ENCODE results near the gene ROBO2. TPM values are rescaled to one million over a fixed set of nuclear protein-coding genes. Genes with fewer than 3 reads are reported as not detected.

ROBO2 gene
- total RNA-seq, 1 donor from 2014 or later = 330 TPM

- H3K27ac Mint-ChIP-seq (ENCODE audit: unreplicated experiment) = peak overlapping the region; percentile 12
Measured at GRCh38 chr3:77348244-77348855, 308.5 kb downstream of the ROBO2 start.

GRCh38 chr3:77354958-77355357 is 315.1 kb downstream of the ROBO2 start:
- Mint-ChIP-seq H3K36me3 (ENCODE audit: unreplicated experiment) (no peaks in the 10 kb centered on the region), H3K4me3 (ENCODE audit: unreplicated experiment) (no peak overlapping the region), H3K9me3 (ENCODE audit: unreplicated experiment) (peaks cover 14% of the 10 kb centered on the region), H3K27ac (ENCODE audit: unreplicated experiment) (no peak overlapping the region), H3K27me3 (ENCODE audit: unreplicated experiment) (peaks cover 7% of the 10 kb centered on the region), H3K4me1 (ENCODE audit: low read depth, unreplicated experiment) (peaks cover 14% of the 10 kb centered on the region)
- no peak for DNase-seq
- TF ChIP-seq CTCF (IDR thresholded peaks at IDR 0.05; ENCODE audit: partially characterized antibody, unreplicated experiment) = no peak

More at GRCh38 chr3:77348244-77348855, 308.5 kb downstream of the ROBO2 start:
- DNase-seq = peak; percentile 16
- Mint-ChIP-seq H3K9me3 (ENCODE audit: unreplicated experiment) (peaks cover 8% of the 10 kb centered on the region), H3K36me3 (ENCODE audit: unreplicated experiment) (no peaks in the 10 kb centered on the region), H3K4me1 (ENCODE audit: low read depth, unreplicated experiment) (peaks cover 30% of the 10 kb centered on the region), H3K4me3 (ENCODE audit: unreplicated experiment) (no peak overlapping the region), H3K27me3 (ENCODE audit: unreplicated experiment) (no peaks in the 10 kb centered on the region)
- TF ChIP-seq CTCF (IDR thresholded peaks at IDR 0.05; ENCODE audit: partially characterized antibody, unreplicated experiment) = peak; percentile 38

DNA sequence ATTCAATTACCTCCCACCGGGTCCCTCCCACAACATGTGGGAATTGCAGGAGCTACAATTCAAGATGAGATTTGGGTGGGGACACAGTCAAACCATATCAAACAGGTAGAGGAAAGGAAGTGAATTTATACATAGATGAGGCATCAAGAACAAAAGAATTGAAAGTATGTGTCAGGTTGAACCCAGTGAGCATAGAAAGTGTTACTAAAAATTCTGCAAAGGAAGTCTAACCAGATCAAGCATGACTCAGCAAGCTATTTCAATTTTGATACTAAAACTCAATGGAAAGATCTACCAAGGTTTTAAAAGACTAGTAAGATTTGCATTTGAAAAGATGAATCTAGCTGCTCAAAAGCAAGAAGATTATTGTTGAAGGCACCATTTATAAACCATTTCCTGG is 323.0 kb downstream of the ROBO2 start:
- H3K4me1 Mint-ChIP-seq (ENCODE audit: low read depth, unreplicated experiment) = peaks cover 12% of the 10 kb centered on the region
- peaks cover 5% of the 10 kb centered on the region for H3K9me3 Mint-ChIP-seq (ENCODE audit: unreplicated experiment)
- DNase-seq = no peak
- no peaks in the 10 kb centered on the region for H3K27me3 Mint-ChIP-seq (ENCODE audit: unreplicated experiment)
- H3K36me3 Mint-ChIP-seq (ENCODE audit: unreplicated experiment) = peaks cover 15% of the 10 kb centered on the region
- H3K27ac Mint-ChIP-seq (ENCODE audit: unreplicated experiment) = no peak overlapping the region
- no peak for TF ChIP-seq CTCF (IDR thresholded peaks at IDR 0.05; ENCODE audit: partially characterized antibody, unreplicated experiment)
- no peak overlapping the region for H3K4me3 Mint-ChIP-seq (ENCODE audit: unreplicated experiment)

- no peak for DNase-seq
- TF ChIP-seq CTCF (IDR thresholded peaks at IDR 0.05; ENCODE audit: partially characterized antibody, unreplicated experiment) = no peak
- H3K36me3 Mint-ChIP-seq (ENCODE audit: unreplicated experiment) = peaks cover 15% of the 10 kb centered on the region
- no peak overlapping the region for H3K27ac Mint-ChIP-seq (ENCODE audit: unreplicated experiment)
- H3K4me1 Mint-ChIP-seq (ENCODE audit: low read depth, unreplicated experiment) = peaks cover 8% of the 10 kb centered on the region
- no peak overlapping the region for H3K4me3 Mint-ChIP-seq (ENCODE audit: unreplicated experiment)
- H3K9me3 Mint-ChIP-seq (ENCODE audit: unreplicated experiment) = peaks cover 5% of the 10 kb centered on the region
- H3K27me3 Mint-ChIP-seq (ENCODE audit: unreplicated experiment) = no peaks in the 10 kb centered on the region
Measured at GRCh38 chr3:77365152-77365551, 325.3 kb downstream of the ROBO2 start.

DNA sequence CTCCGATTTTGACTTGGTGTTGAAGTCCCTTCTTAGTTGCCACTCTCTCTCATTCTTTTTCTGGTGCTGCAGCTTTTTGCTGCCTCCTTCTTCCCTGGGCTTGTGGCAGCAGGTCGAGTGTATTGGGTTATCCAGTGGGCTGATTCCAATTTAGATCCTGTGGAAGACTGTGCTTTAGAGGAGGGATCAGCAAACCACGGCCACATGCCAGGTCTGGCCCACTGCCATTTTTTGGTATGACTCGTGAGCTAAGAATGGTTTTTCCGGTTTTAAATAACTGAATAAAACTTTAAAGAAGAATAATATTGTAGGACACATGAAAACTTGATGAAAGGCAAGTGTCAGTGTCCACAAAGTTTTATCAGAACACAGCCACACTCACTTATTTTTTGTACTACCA is 330.5 kb downstream of the ROBO2 start:
- no peak overlapping the region for H3K4me3 Mint-ChIP-seq (ENCODE audit: unreplicated experiment)
- H3K4me1 Mint-ChIP-seq (ENCODE audit: low read depth, unreplicated experiment) = peaks cover 3% of the 10 kb centered on the region
- TF ChIP-seq CTCF (IDR thresholded peaks at IDR 0.05; ENCODE audit: partially characterized antibody, unreplicated experiment) = no peak
- H3K27ac Mint-ChIP-seq (ENCODE audit: unreplicated experiment) = no peak overlapping the region
- H3K27me3 Mint-ChIP-seq (ENCODE audit: unreplicated experiment) = no peaks in the 10 kb centered on the region
- no peak for DNase-seq
- H3K36me3 Mint-ChIP-seq (ENCODE audit: unreplicated experiment) = no peaks in the 10 kb centered on the region
- H3K9me3 Mint-ChIP-seq (ENCODE audit: unreplicated experiment) = peaks cover 2% of the 10 kb centered on the region
